Astrocyte of the hippocampus (primary cell): Measurements from ENCODE around the gene GNLY.
A peak's percentile ranks its signal among the peaks of the same experiment; 100 is the strongest.
"Not testable (repeated sequence)": the region's sequence is repeated elsewhere in the genome, so short reads cannot be mapped to it uniquely, and the experiment has no call there.

Source experiments
- DNase-seq: peaks from one replicate; pipeline ENCODE4 v3.0.0; 2011; ENCODE audit warnings: low read depth, low spot score

GNLY gene

DNA sequence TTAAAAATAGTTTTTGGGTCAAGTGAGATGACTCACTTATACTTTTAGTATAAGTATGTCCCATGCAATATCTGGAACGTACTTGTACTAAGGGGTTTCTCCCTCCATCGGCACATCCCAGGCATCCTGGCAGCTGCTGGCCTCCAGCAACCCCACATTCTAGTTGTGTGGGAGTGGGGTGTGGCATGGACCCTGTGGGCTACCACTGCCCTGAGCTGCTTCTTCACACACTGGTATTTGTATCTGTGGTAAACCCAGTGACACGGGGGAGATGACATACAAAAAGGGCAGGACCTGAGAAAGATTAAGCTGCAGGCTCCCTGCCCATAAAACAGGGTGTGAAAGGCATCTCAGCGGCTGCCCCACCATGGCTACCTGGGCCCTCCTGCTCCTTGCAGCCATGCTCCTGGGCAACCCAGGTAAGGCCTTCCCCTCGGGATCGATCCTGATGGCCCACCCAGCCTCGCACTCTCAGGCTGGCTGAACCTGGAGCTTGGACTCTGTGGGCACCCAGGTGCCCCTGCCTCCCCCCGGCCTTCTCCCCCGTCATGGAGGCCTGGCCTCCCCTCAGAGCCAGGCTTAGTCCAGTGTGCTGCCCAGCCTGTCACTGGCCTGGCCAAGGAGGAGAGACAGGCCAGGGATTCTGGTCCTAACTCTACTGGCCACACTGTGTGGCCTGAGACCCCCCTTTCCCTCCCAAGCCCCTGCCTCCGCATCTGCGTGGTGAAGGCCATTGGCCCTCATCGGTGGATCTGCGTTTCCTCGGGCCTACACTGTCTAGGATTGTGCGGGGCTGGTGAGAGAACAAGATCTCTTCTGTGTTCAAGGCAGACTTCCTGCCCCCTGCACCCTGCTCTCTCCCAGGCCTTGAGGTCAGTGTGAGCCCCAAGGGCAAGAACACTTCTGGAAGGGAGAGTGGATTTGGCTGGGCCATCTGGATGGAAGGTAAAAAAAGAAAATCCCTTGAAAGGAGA, at the start of gene GNLY:
Gene GNLY, plus strand, starts transcription at position 307 of the 974 bp plus-strand sequence. Its CDS starts 61 bp downstream, at position 368.
- no peak for DNase-seq

GRCh38 chr2:85644909-85645308, 49.2 kb upstream of the GNLY start:
- no peak for DNase-seq

DNA sequence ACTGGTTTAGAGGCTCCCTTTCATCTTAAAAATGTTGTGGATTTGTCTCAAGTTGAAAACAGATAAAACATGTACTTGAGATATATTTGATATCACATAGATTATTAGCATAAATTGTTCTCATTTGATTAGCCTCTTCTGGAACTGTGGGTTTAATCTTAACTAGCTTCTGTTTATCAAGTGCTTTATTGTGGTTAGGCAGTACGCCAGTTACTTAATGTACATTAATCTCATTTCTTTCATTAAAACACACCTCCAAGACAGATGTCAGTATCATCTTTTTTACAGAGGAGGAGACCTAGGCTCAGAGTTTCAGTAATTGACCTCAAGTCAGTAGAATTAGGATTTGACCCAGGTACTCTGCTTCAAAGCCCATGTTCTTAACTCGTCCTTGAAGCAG, 48.0 kb upstream of the GNLY start:
- DNase-seq = no peak

- DNase-seq = no peak
Observed at GRCh38 chr2:85647823-85648526, 46.2 kb upstream of the GNLY start.

DNA sequence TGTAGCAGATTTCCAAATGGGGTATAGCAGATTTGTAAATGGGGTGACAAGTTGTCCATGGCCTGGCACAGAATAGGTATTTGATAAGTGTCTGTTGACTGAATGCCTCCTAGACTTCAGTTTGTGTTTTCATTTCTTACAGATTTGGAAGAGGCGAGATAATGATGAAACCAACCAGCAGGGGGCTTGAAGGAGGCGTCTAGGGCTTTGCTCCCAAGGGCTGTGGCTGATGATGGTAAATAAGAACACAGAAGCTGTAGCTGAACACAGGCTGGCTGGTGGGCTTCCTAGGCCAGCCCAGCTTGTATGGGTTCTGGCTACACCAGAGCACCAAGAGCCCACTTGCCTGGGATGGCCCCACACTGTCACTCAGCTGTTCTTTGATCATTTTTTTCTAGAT, 45.5 kb upstream of the GNLY start:
- DNase-seq = peak; percentile 54

- peak; percentile 32 for DNase-seq
Observed at GRCh38 chr2:85649201-85650190, 44.7 kb upstream of the GNLY start.

DNA sequence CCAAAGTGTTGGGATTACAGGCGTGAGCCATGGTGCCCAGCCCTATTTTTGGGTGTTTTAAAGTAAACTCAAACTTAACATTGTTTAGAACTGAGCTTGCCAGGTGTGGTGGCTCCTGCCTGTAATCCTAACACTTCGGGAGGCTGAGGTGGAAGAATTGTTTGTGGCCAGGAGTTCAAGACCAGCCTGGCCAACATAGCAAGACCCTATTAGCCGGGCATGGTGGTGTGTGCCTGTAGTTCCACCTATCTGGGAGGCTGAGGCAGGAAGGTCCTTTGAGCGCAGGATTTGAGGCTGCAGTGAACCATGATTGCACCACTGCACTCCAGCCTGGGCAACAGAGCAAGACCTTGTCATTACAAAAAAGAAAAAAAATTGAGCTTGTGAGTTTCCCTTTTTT, 43.7 kb upstream of the GNLY start:
- no peak for DNase-seq

GRCh38 chr2:85651097-85651496, 43.1 kb upstream of the GNLY start:
- DNase-seq = no peak

- no peak for DNase-seq
Observed at GRCh38 chr2:85652056-85652455, 42.1 kb upstream of the GNLY start.

DNA sequence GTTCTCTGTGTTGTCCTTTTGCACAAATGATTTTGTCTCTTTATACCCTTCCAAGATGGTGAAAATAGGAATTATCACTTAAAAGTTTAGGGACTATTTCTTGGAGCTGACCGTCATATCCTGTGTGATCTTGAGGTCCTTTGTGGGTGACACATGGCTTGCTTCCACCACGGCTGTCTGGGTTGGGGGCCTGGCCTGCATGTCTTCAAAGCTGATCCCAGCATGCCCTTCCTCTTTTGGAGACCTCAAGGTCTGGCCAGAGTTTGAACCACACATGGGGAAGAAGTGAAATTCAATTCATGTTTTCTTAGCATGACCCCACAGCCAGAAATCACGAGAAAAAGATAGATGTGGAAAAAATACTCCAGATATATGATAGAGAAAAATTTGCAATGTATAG, 40.2 kb upstream of the GNLY start:
- no peak for DNase-seq

DNA sequence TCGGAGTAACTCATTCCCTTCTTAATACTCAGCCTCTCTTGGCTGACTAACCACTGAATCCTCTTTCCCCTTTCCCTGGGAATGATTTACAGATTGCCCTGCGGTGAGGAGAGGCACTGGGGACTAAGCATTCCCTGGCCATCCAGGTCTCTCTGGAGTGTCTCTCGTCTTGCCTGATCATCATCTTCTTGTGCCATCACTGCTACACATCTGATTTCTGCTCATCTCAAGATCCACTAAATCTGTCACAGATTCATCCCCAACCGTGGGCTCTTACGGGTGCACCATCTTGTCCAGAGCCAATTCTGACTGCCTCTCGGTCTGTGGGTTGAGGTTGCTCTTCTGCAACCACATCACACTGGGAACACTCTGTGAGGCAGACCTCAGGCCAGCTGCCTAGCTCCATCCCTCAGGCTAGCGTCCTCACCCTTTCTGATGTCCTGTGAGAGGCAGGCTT, 38.2 kb upstream of the GNLY start:
- no peak for DNase-seq

DNA sequence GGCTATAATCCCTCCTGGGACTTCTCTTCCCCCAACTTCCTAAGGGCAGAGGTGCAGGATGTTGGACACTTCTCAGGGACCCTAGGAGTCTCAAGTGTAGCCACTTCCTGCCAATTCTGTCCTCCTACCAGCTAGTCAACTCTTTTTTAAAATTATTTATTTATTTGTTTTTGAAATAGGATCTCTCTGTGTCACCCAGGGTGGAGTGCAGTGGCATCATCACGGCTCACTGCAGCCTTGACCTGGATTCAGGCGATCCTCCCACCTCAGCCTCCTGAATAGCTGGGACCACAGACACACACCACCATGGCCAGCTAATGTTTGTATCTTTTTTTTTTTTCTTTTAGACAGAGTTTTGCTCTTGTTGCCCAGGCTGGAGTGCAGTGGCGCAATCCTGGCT, 37.7 kb upstream of the GNLY start:
- DNase-seq = no peak

GRCh38 chr2:85657399-85657798, 36.8 kb upstream of the GNLY start:
- not testable (repeated sequence) for DNase-seq

DNA sequence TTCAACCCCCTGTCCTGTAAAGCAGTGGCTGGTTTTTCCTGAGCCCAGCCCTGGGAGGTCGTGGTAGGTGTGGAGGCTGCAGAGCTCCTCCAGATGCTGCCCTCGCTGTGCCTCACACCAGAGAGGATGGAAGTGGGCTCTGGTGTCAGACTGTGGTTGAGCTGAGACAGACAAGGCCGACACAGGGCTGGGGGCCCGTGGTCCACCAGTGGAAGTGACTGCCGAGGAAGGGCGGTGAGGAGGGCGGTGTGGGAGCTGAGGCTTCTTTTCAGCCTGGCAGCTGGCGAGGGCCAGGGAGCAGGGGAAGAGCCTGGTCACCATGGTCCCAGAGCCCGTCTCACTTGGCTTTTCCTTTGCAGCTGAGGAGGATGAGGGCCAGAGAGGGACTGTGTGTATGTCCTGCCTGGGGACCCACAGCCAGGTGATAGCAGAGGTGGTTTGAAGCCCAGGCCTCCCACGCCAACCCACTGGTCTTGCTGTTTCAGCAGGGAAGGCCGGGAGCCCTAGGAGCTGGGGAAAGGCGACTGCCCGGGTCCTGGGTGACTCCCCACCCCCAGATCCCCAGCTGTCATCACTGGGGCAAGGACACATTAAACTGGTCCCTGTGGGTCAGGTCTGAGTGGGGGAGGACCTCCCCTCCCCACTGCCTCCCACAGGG, 34.7 kb upstream of the GNLY start:
- no peak for DNase-seq

GRCh38 chr2:85660301-85660700, 33.9 kb upstream of the GNLY start:
- DNase-seq = not testable (repeated sequence)

DNA sequence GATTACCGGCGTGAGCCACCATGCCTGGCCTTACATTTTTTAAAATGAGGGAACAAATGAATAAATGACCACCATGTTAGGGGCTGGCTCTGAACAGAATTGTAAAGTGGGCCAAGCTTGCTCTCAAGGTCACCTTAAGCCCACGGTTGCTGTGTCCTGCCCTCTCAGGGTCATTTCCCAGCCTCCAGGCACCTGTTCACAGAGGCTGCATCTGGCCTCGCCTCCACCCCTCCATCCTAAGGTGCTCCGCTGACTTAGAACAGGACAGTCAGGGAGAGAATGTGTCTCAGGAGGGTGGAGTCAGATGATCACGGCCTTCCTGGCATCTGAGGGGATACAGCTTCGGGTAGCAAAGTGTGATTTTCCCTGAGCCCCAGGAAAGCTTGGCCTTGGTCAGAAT, 33.4 kb upstream of the GNLY start:
- DNase-seq = no peak

DNA sequence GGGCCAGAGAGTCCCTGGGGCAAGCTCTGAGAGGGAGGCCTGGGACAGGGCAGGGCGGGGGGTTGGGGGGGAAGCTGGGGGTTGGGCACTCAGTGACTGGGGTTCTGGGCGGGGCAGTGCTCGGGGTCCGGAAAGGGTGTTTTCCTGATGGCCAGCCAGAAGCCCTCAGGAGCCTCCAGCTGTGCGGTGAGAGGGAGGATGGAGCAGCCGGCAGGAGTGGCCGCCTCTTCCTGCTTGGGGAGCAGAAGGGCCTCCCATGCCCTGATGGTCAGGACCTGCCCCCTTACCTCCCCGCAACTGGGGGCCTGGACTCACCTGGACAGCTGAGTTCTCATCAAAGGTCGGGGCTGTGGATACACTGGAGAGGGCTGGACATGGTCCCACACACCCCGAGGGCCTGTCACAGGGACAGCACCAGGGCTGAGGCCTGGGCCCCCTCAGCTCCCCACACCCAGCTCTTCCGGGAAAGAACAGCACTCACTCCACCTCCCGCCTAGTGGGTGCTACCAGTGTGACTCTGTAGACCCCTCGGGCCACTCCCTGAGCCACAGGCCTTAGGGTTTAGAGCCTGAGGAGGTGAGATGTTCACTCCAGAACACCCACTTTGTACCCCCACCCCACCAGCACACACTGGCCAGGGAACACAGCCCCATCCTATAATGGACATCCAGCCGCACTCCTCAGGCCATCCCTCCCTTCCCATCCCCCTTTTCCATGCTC, 32.9 kb upstream of the GNLY start:
- DNase-seq = no peak

- DNase-seq = peak; percentile 81
Observed at GRCh38 chr2:85662899-85663593, 31.1 kb upstream of the GNLY start.
